Measurements from ENCODE around the gene ZNF490.

Gene ZNF490

DNA sequence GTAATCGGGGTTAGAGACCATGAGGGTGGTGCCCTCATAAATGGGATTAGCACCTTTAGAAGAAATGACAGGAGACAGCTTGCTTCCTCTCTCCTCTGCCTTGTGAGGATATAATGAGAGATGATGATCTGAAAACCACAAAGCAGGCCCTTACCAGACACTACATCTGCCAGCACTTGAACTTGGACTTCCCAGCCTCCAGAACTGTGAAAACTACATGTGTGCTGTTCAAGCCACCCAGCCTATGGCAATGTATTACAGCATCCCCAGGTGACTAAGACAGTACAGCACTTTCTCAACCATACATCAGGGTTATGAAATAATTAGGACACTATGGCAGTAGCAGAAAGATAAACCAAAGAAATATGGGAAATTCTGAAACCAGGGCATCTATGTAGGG lies 66.8 kb downstream of the ZNF490 start:
- no peak for DNase-seq (ENCODE audit: low read depth in 2 of 2)

Measured in stimulated activated CD8-positive, alpha-beta memory T cell treated with anti-CD3 and anti-CD28 coated beads, Interleukin-15, amount 100 ng/mL, for 4 hours (primary cell).